PC-9 (cell line): ENCODE measurements around the gene INHBE. TPM values are rescaled to one million over a fixed set of nuclear protein-coding genes. Genes with fewer than 3 reads are reported as not detected.
A peak's percentile ranks its signal among the peaks of the same experiment; 100 is the strongest.

Source experiments
- BruUV-seq: library from RNA; stranded (reverse); fragments of 400-500 nt; replicated peaks from 2 replicates; lab custom pipeline; 2021; lab: Mats Ljungman, UMichigan
- CTCF ChIA-PET: fragments of 300-600 bp; sonication (Branson Sonifier 250); formaldehyde crosslinking; loops from one replicate; lab custom pipeline; 2022; ENCODE audit warnings: antibody characterized with exemption; lab: Charles Lee
- POLR2A ChIA-PET: fragments of 300-600 bp; sonication (Branson Sonifier 250); formaldehyde crosslinking; loops from one replicate; lab custom pipeline; 2022; ENCODE audit warnings: antibody characterized with exemption; ENCODE audit not compliant: unreplicated experiment; lab: Charles Lee
- DNase-seq, 2 experiments: peaks; one replicate each; pipeline versions ENCODE4 v3.0.0 to v3.0.0-alpha.2; 2015 to 2022; ENCODE audit warnings: mixed read lengths in 1 of 2
- H2AFZ ChIP-seq: fragments of 200-600 bp; sonication (generic); 2 replicates; pipeline ENCODE4 v1.8.1; 2017; ENCODE audit warnings: antibody characterized with exemption
- H3F3A ChIP-seq: fragments of 200-600 bp; sonication (generic); 2 replicates; pipeline ENCODE4 v1.8.1; 2017; ENCODE audit warnings: antibody characterized with exemption, mild to moderate bottlenecking, low read depth; ENCODE audit not compliant: insufficient read depth
- H3K27ac ChIP-seq: fragments of 200-600 bp; sonication (generic); 2 replicates; pipeline ENCODE4 v1.6.1; 2016; ENCODE audit warnings: mixed run types
- H3K27me3 ChIP-seq: fragments of 200-600 bp; sonication (generic); 2 replicates; pipeline ENCODE4 v1.6.1; 2016; ENCODE audit warnings: low read depth, mixed run types; ENCODE audit not compliant: insufficient read depth
- H3K36me3 ChIP-seq: fragments of 200-600 bp; sonication (generic); 2 replicates; pipeline ENCODE4 v1.6.1; 2016; ENCODE audit warnings: low read depth, mixed run types
- H3K4me1 ChIP-seq: fragments of 200-600 bp; sonication (generic); replicated peaks from 2 replicates; pipeline ENCODE4 v1.6.1; 2016; ENCODE audit warnings: mixed run types; ENCODE audit not compliant: insufficient read depth
- H3K4me2 ChIP-seq: fragments of 200-600 bp; sonication (generic); 2 replicates; pipeline ENCODE4 v1.6.1; 2017; ENCODE audit warnings: mixed run types
- H3K4me3 ChIP-seq: fragments of 200-600 bp; sonication (generic); 2 replicates; pipeline ENCODE4 v1.6.1; 2016; ENCODE audit warnings: mixed run types
- H3K79me2 ChIP-seq: fragments of 200-600 bp; sonication (generic); 2 replicates; pipeline ENCODE4 v1.6.1; 2017; ENCODE audit warnings: low read depth, mixed run types
- H3K9me2 ChIP-seq: fragments of 200-600 bp; sonication (generic); 2 replicates; pipeline ENCODE4 v1.8.1; 2017; ENCODE audit warnings: mild to moderate bottlenecking; ENCODE audit not compliant: insufficient read depth
- H3K9me3 ChIP-seq: fragments of 200-600 bp; sonication (generic); 2 replicates; pipeline ENCODE4 v1.8.1; 2016; ENCODE audit warnings: low read depth; ENCODE audit not compliant: insufficient read depth
- H4K20me1 ChIP-seq: fragments of 200-600 bp; sonication (generic); 2 replicates; pipeline ENCODE4 v1.8.1; 2017; ENCODE audit not compliant: insufficient read depth
- CTCF ChIP-seq: fragments of 200-600 bp; sonication (generic); conservative IDR thresholded peaks from 2 replicates; pipeline ENCODE4 v1.6.1; 2017; ENCODE audit warnings: mixed run types, antibody characterized with exemption, mild to moderate bottlenecking, moderate library complexity
- EZH2 ChIP-seq: fragments of 200-600 bp; sonication (generic); IDR thresholded peaks from 2 replicates; pipeline ENCODE4 v1.8.0; 2017; ENCODE audit warnings: antibody characterized with exemption, low read depth
- intact Hi-C: fragments of 100-400 bp; cut with micrococcal nuclease; formaldehyde crosslinking; loops from one replicate; pipeline ENCODE4 v1.10.0; 2022; ENCODE audit not compliant: unreplicated experiment
- total RNA-seq: library from RNA; stranded (reverse); gene quantifications from 2 replicates; pipeline ENCODE4 v1.2.3, GENCODE V29; 2021

Gene INHBE
- total RNA-seq, 1 experiment from 2014 or later: 0.90 TPM

- Histone ChIP-seq H3K9me3 (no peaks in the 10 kb centered on the region), H3K4me3 (peak overlapping the region; percentile 74), H3K27me3 (no peaks in the 10 kb centered on the region), H3K27ac (peak overlapping the region; percentile 91), H2AFZ (peak overlapping the region; percentile 76), H3K4me1 (peaks cover 18% of the 10 kb centered on the region), H3K36me3 (no peaks in the 10 kb centered on the region), H3K4me2 (peak overlapping the region; percentile 90), H3K79me2 (peaks cover 21% of the 10 kb centered on the region), H3K9me2 (no peaks in the 10 kb centered on the region), H3F3A (peaks cover 13% of the 10 kb centered on the region; the same call in 1 of the 2 replicates), H4K20me1 (no peaks in the 10 kb centered on the region)
- POLR2A ChIA-PET: no interaction called here
- intact Hi-C loops: no loop called here
- CTCF ChIA-PET: no interaction called here
- no peak for TF ChIP-seq CTCF
- no peak for TF ChIP-seq EZH2
- no peak for DNase-seq
- BruUV-seq: TSS peak; percentile 61
Measured at GRCh38 chr12:57429473-57430111, 25.5 kb upstream of the INHBE start.

- Histone ChIP-seq H3K4me1 (peaks cover 18% of the 10 kb centered on the region), H3K4me3 (peak overlapping the region; percentile 74), H3F3A (peaks cover 13% of the 10 kb centered on the region; the same call in 1 of the 2 replicates), H3K27me3 (no peaks in the 10 kb centered on the region), H3K79me2 (peaks cover 21% of the 10 kb centered on the region), H3K27ac (peak overlapping the region; percentile 91), H3K9me3 (no peaks in the 10 kb centered on the region), H3K4me2 (peak overlapping the region; percentile 90), H3K9me2 (no peaks in the 10 kb centered on the region), H4K20me1 (no peaks in the 10 kb centered on the region), H3K36me3 (no peaks in the 10 kb centered on the region), H2AFZ (peak overlapping the region; percentile 76)
- TF ChIP-seq CTCF (no peak), EZH2 (no peak)
- no TSS peak for BruUV-seq
- intact Hi-C loops: no loop called here
- POLR2A ChIA-PET: no interaction called here
- CTCF ChIA-PET: no interaction called here
- peak in 1 of 2 experiments; percentile 69 for DNase-seq
Measured at GRCh38 chr12:57430112-57430930, 24.8 kb upstream of the INHBE start.

GRCh38 chr12:57430931-57431566, 24.1 kb upstream of the INHBE start, which contains the start of gene R3HDM2:
Gene R3HDM2, minus strand, starts transcription at chr12:57431043. Its CDS starts 120,615 bp downstream, at chr12:57310428.
- CTCF ChIA-PET: no interaction called here
- POLR2A ChIA-PET: no interaction called here
- no peaks in the 10 kb centered on the region for H4K20me1 ChIP-seq
- H3K79me2 ChIP-seq: peaks cover 21% of the 10 kb centered on the region
- H3K9me3 ChIP-seq: no peaks in the 10 kb centered on the region
- H3K4me2 ChIP-seq: peak within 1 kb of the TSS; percentile 93
- no peaks in the 10 kb centered on the region for H3K27me3 ChIP-seq
- peak within 1 kb of the TSS; percentile 91 for H3K27ac ChIP-seq
- intact Hi-C loops: no loop called here
- no peaks in the 10 kb centered on the region for H3K9me2 ChIP-seq
- peak; percentile 85 to 95 for DNase-seq
- H3F3A ChIP-seq: peaks cover 13% of the 10 kb centered on the region; the same call in 1 of the 2 replicates
- TSS peak; percentile 85 for BruUV-seq
- peak within 1 kb of the TSS; percentile 74 for H3K4me3 ChIP-seq
- peaks cover 18% of the 10 kb centered on the region for H3K4me1 ChIP-seq
- peak within 1 kb of the TSS; percentile 97 for H2AFZ ChIP-seq
- H3K36me3 ChIP-seq: no peaks in the 10 kb centered on the region
- no peak for TF ChIP-seq CTCF
- TF ChIP-seq EZH2: no peak
